ENCODE measurements around the gene PRDM16. TPM values are rescaled to one million over a fixed set of nuclear protein-coding genes. Genes with fewer than 3 reads are reported as not detected.

Gene PRDM16
- total RNA-seq, 1 experiment from 2014 or later: 0.17 TPM

DNA sequence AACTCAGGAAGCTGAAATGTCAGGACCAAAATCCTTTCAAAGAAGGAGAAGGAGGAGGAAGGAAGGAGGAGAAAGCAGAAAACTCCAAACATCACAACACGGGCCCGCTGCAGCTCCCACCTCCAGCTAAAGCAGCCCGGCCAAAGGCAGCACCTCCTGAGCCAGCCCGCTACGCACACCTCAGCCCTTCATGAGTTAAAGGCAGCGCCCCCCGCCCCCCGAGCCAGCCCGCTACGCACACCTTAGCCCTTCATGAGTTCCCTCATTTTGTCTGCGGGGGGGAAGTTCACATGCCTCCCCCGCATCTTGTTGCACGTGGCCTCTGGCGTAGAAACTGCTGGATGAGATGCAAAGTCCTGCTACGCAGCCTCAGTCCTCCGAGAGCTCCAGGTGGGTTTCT lies 294.8 kb downstream of the PRDM16 start:
- Histone ChIP-seq H3K79me1 (ENCODE audit: insufficient read depth, low read depth, low read length, poor library complexity, severe bottlenecking) (no peaks in the 10 kb centered on the region), H3K9ac (ENCODE audit: extremely low read depth, insufficient read length, low read length) (no peak overlapping the region), H3K18ac (ENCODE audit: insufficient read length, low read depth, low read length) (no peak overlapping the region), H2BK120ac (ENCODE audit: low read depth, low read length, poor library complexity, severe bottlenecking) (no peak overlapping the region), H2BK12ac (ENCODE audit: insufficient read length, low read depth, low read length) (no peak overlapping the region), H3K14ac (ENCODE audit: insufficient read depth, low read length) (no peak overlapping the region), H3K23ac (ENCODE audit: insufficient read length, low read depth, low read length) (no peak overlapping the region), H2AFZ (ENCODE audit: low read length) (no peak overlapping the region), H2BK15ac (ENCODE audit: low read depth, low read length) (no peak overlapping the region), H3K79me2 (ENCODE audit: insufficient read depth, low read length) (no peaks in the 10 kb centered on the region), H3K27me3 (ENCODE audit: insufficient read depth, low read length) (no peaks in the 10 kb centered on the region), H3K4ac (ENCODE audit: low read depth, low read length) (no peak overlapping the region), H3K23me2 (ENCODE audit: insufficient read length, low read depth, low read length, poor library complexity, severe bottlenecking) (no peaks in the 10 kb centered on the region), H3K27ac (ENCODE audit: insufficient read length, low read depth, low read length) (no peak overlapping the region), H2BK20ac (ENCODE audit: low read depth, low read length, poor library complexity, severe bottlenecking) (no peak overlapping the region), H3K9me3 (ENCODE audit: control insufficient read depth, low read depth, low read length) (no peaks in the 10 kb centered on the region), H4K20me1 (ENCODE audit: control insufficient read depth, insufficient read depth, insufficient read length) (peaks cover 3% of the 10 kb centered on the region), H4K5ac (ENCODE audit: insufficient read length, low read depth, low read length) (no peak overlapping the region), H2BK5ac (ENCODE audit: insufficient read length, low read length) (no peak overlapping the region), H3K56ac (ENCODE audit: insufficient read length, low read depth, low read length) (no peak overlapping the region), H4K91ac (ENCODE audit: insufficient read length, low read depth, low read length) (no peak overlapping the region), H3K4me2 (ENCODE audit: insufficient read depth, insufficient read length, low read length) (no peak overlapping the region), H3K4me1 (ENCODE audit: insufficient read depth, low read length) (no peaks in the 10 kb centered on the region; the same call in 1 of the 2 replicates), H2AK5ac (ENCODE audit: insufficient read length, low read length) (no peak overlapping the region), H3T11ph (ENCODE audit: low read length) (no peak overlapping the region), H4K8ac (replicated peaks; ENCODE audit: insufficient read length, low read depth, low read length) (no peak overlapping the region)
- Mint-ChIP-seq H3K4me1 (peaks cover 8 to 20% of the 10 kb centered on the region in 2 experiments), H3K27ac (peak overlapping the region in 1 of 3 experiments; percentile 84; a peak in 2 of 7 replicates), H3K27me3 (ENCODE audit: low read depth) (peaks cover 16% of the 10 kb centered on the region), H3K4me3 (no peak overlapping the region), H3K36me3 (ENCODE audit: insufficient read depth in 1 of 3, low read depth in 3 of 3) (no peaks in the 10 kb centered on the region), H3K9me3 (no peaks in the 10 kb centered on the region; a peak in 1 of 5 replicates)
- no peak for DNase-seq
- WGBS (ENCODE audit: extremely low coverage, insufficient read length, low lambda C conversion rate): no CpG with 5 or more reads among the region's 16 CpGs
- TF ChIP-seq, protein P1, sequence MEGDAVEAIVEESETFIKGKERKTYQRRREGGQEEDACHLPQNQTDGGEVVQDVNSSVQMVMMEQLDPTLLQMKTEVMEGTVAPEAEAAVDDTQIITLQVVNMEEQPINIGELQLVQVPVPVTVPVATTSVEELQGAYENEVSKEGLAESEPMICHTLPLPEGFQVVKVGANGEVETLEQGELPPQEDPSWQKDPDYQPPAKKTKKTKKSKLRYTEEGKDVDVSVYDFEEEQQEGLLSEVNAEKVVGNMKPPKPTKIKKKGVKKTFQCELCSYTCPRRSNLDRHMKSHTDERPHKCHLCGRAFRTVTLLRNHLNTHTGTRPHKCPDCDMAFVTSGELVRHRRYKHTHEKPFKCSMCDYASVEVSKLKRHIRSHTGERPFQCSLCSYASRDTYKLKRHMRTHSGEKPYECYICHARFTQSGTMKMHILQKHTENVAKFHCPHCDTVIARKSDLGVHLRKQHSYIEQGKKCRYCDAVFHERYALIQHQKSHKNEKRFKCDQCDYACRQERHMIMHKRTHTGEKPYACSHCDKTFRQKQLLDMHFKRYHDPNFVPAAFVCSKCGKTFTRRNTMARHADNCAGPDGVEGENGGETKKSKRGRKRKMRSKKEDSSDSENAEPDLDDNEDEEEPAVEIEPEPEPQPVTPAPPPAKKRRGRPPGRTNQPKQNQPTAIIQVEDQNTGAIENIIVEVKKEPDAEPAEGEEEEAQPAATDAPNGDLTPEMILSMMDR (conservative IDR thresholded peaks at IDR 0.05): no peak

Measured in H9 (cell line).